Panc1 (cell line): ENCODE data around the gene ISLR2. TPM values are rescaled to one million over a fixed set of nuclear protein-coding genes. Genes with fewer than 3 reads are reported as not detected.

ENCODE experiments used
- ATAC-seq: fragments of 200-7000 bp; cut with Tn5 transposase; 2 replicates; pipeline ENCODE4 v1.9.1; 2020; ENCODE audit warnings: mild to moderate bottlenecking, moderate library complexity
- BruUV-seq: library from RNA; stranded (reverse); fragments of 400-500 nt; replicated peaks from 2 replicates; lab custom pipeline; 2021; lab: Mats Ljungman, UMichigan
- CTCF ChIA-PET: fragments of 300-600 bp; sonication (Branson Sonifier 250); formaldehyde crosslinking; loops from one replicate; lab custom pipeline; 2022; ENCODE audit warnings: antibody characterized with exemption; lab: Charles Lee
- POLR2A ChIA-PET: fragments of 300-600 bp; sonication (Branson Sonifier 250); formaldehyde crosslinking; loops from one replicate; lab custom pipeline; 2022; ENCODE audit warnings: antibody characterized with exemption; lab: Charles Lee
- DNase-seq: peaks from one replicate; pipeline ENCODE4 v3.0.0-alpha.2; 2010; ENCODE audit warnings: low read depth, low spot score
- H3K27ac ChIP-seq: 2 replicates; pipeline ENCODE4 v1.5.1; 2011; ENCODE audit warnings: mild to moderate bottlenecking, low read length, inconsistent platforms
- H3K27me3 ChIP-seq: fragments of 200-500 bp; sonication (Bioruptor generic); 2 replicates; pipeline ENCODE4 v1.6.0; 2014; ENCODE audit warnings: low read length, inconsistent platforms; ENCODE audit not compliant: control insufficient read depth, insufficient read depth
- H3K36me3 ChIP-seq: fragments of 200-500 bp; sonication (Bioruptor generic); 2 replicates; pipeline ENCODE4 v1.5.1; 2014; ENCODE audit warnings: inconsistent platforms, mild to moderate bottlenecking, low read length, moderate library complexity; ENCODE audit not compliant: control insufficient read depth, insufficient read depth
- H3K4me1 ChIP-seq: 2 replicates; pipeline ENCODE4 v1.5.1; 2011; ENCODE audit warnings: inconsistent platforms, mild to moderate bottlenecking, low read length, moderate library complexity; ENCODE audit not compliant: control insufficient read depth, insufficient read depth
- H3K4me3 ChIP-seq, 2 experiments: 2 replicates each; pipeline ENCODE4 v1.5.1; 2011 to 2012; ENCODE audit warnings: low read depth in 2 of 2, low read length in 2 of 2, mild to moderate bottlenecking in 2 of 2, inconsistent platforms in 1 of 2, moderate library complexity in 1 of 2
- H3K9me3 ChIP-seq: fragments of 200-500 bp; sonication (Bioruptor generic); 2 replicates; pipeline ENCODE4 v1.5.1; 2014; ENCODE audit warnings: low read depth, mild to moderate bottlenecking, inconsistent platforms, low read length, moderate library complexity; ENCODE audit not compliant: control insufficient read depth, insufficient read depth
- POLR2AphosphoS5 ChIP-seq: IDR thresholded peaks from 2 replicates; pipeline ENCODE4 v1.6.1; 2012; ENCODE audit warnings: mild to moderate bottlenecking, low read depth, low read length, moderate library complexity
- SIN3A ChIP-seq: IDR thresholded peaks from 2 replicates; pipeline ENCODE4 v1.6.1; 2012; ENCODE audit warnings: low read depth, mild to moderate bottlenecking, low read length, moderate library complexity, borderline replicate concordance; ENCODE audit not compliant: insufficient read depth
- TCF7L2 ChIP-seq: IDR thresholded peaks from 2 replicates; pipeline ENCODE4 v1.6.1; 2011; ENCODE audit warnings: mild to moderate bottlenecking, low read depth, low read length, inconsistent platforms
- in situ Hi-C: cut with HindIII; loops from 2 replicates; pipeline ENCODE4 v1.10.0; 2016; ENCODE audit warnings: low sequenced_read_pairs, low pct_unique_long_range_greater_than_20kb
- intact Hi-C: fragments of 100-400 bp; cut with micrococcal nuclease; formaldehyde crosslinking; loops from one replicate; pipeline ENCODE4 v1.10.0; 2022; ENCODE audit not compliant: unreplicated experiment
- total RNA-seq: library from RNA; stranded (reverse); gene quantifications from one replicate; pipeline ENCODE4 v1.2.1, GENCODE V29; 2021; ENCODE audit not compliant: unreplicated experiment
- TF ChIP-seq, protein P1 (sequence below): fragments of 450-650 bp; IDR thresholded peaks from 2 replicates; pipeline ENCODE4 v1.5.1; 2017; ENCODE audit warnings: mild to moderate bottlenecking
- TF ChIP-seq, protein P2 (sequence below), 2 experiments: IDR thresholded peaks; 2 replicates each; pipeline ENCODE4 v1.6.1; 2011 to 2012; ENCODE audit warnings: low read depth in 2 of 2, control low read depth in 1 of 2, low read length in 1 of 2, mild to moderate bottlenecking in 1 of 2, moderate library complexity in 1 of 2; ENCODE audit not compliant: insufficient read depth in 1 of 2

ISLR2 gene
- total RNA-seq, 1 experiment from 2014 or later, result 0.36 TPM

GRCh38 chr15:74172701-74173379 lies 42.5 kb downstream of the ISLR2 start:
- CTCF ChIA-PET, result no interaction called here
- Histone ChIP-seq H3K4me1 (no peaks in the 10 kb centered on the region), H3K36me3 (no peaks in the 10 kb centered on the region), H3K9me3 (no peaks in the 10 kb centered on the region), H3K27ac (no peak overlapping the region), H3K4me3 (no peak overlapping the region), H3K27me3 (no peaks in the 10 kb centered on the region)
- POLR2A ChIA-PET, result no interaction called here
- intact Hi-C loops (no loop called here), in situ Hi-C loops (no loop called here)
- DNase-seq, result no peak
- TF ChIP-seq, protein P1, sequence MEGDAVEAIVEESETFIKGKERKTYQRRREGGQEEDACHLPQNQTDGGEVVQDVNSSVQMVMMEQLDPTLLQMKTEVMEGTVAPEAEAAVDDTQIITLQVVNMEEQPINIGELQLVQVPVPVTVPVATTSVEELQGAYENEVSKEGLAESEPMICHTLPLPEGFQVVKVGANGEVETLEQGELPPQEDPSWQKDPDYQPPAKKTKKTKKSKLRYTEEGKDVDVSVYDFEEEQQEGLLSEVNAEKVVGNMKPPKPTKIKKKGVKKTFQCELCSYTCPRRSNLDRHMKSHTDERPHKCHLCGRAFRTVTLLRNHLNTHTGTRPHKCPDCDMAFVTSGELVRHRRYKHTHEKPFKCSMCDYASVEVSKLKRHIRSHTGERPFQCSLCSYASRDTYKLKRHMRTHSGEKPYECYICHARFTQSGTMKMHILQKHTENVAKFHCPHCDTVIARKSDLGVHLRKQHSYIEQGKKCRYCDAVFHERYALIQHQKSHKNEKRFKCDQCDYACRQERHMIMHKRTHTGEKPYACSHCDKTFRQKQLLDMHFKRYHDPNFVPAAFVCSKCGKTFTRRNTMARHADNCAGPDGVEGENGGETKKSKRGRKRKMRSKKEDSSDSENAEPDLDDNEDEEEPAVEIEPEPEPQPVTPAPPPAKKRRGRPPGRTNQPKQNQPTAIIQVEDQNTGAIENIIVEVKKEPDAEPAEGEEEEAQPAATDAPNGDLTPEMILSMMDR, result no peak
- TF ChIP-seq, protein P2, sequence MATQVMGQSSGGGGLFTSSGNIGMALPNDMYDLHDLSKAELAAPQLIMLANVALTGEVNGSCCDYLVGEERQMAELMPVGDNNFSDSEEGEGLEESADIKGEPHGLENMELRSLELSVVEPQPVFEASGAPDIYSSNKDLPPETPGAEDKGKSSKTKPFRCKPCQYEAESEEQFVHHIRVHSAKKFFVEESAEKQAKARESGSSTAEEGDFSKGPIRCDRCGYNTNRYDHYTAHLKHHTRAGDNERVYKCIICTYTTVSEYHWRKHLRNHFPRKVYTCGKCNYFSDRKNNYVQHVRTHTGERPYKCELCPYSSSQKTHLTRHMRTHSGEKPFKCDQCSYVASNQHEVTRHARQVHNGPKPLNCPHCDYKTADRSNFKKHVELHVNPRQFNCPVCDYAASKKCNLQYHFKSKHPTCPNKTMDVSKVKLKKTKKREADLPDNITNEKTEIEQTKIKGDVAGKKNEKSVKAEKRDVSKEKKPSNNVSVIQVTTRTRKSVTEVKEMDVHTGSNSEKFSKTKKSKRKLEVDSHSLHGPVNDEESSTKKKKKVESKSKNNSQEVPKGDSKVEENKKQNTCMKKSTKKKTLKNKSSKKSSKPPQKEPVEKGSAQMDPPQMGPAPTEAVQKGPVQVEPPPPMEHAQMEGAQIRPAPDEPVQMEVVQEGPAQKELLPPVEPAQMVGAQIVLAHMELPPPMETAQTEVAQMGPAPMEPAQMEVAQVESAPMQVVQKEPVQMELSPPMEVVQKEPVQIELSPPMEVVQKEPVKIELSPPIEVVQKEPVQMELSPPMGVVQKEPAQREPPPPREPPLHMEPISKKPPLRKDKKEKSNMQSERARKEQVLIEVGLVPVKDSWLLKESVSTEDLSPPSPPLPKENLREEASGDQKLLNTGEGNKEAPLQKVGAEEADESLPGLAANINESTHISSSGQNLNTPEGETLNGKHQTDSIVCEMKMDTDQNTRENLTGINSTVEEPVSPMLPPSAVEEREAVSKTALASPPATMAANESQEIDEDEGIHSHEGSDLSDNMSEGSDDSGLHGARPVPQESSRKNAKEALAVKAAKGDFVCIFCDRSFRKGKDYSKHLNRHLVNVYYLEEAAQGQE (IDR thresholded peaks at IDR 0.05; ENCODE audit: insufficient read depth in 1 of 2, low read depth in 2 of 2, low read length in 1 of 2), result no peak
- TF ChIP-seq SIN3A, result no peak
- TF ChIP-seq TCF7L2, result no peak
- no peak for TF ChIP-seq POLR2AphosphoS5
- no TSS peak for BruUV-seq
- ATAC-seq, result no peak

DNA sequence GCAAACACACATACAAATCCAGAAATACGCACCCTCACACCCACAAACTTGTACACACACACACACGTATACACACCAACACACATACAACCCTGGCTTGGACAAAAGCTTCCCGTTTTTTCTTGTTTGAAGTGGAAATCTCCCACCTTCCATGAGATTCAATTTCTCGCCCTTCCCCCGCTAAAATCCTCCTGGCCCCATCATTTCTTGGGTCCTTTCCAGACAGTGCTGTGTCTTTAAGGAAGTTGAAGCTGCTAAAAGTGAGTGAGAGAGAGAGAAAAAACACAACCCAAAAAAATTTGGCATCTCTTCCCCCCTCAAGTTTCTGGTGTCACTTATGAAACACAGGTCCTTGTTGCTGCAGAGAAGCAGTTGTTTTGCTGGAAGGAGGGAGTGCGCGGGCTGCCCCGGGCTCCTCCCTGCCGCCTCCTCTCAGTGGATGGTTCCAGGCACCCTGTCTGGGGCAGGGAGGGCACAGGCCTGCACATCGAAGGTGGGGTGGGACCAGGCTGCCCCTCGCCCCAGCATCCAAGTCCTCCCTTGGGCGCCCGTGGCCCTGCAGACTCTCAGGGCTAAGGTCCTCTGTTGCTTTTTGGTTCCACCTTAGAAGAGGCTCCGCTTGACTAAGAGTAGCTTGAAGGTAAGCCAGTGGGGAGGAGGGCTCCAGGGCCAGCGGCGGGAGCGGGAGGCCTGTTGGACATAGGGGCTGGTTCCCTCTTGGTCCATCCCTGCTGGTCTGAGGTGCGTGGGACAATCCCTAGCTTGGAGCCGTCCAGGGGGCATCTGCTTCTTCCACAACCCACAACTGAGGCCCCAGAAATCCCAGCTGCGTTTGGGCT lies 43.2 kb downstream of the ISLR2 start, which contains the start of gene ISLR:
ISLR (plus strand) TSS at position 331 of the 839 bp plus-strand sequence. CDS start 1,149 bp downstream, outside the sequence.
- Histone ChIP-seq H3K27me3 (no peaks in the 10 kb centered on the region), H3K27ac (no peak within 1 kb of the TSS), H3K9me3 (no peaks in the 10 kb centered on the region), H3K4me3 (no peak within 1 kb of the TSS), H3K4me1 (no peaks in the 10 kb centered on the region), H3K36me3 (no peaks in the 10 kb centered on the region)
- in situ Hi-C loops, result no loop called here
- TF ChIP-seq SIN3A (no peak), POLR2AphosphoS5 (no peak), TCF7L2 (no peak)
- TF ChIP-seq, protein P1, result no peak
- TF ChIP-seq, protein P2 (IDR thresholded peaks at IDR 0.05; ENCODE audit: insufficient read depth in 1 of 2, low read depth in 2 of 2, low read length in 1 of 2), result no peak
- POLR2A ChIA-PET, result no interaction called here
- no TSS peak for BruUV-seq
- ATAC-seq (no peak), DNase-seq (no peak)
- intact Hi-C loops, result no loop called here
- CTCF ChIA-PET, result no interaction called here
